Activated CD4-positive, alpha-beta T cell treated with anti-CD3 and anti-CD28 coated beads, Interleukin-2, amount 50 U/mL, for 1 hour (primary cell): ENCODE results near the gene NACC2.

ENCODE experiments used
- DNase-seq: peaks from one replicate; pipeline ENCODE4 v3.0.0-alpha.2; 2020

NACC2 gene, protein sequence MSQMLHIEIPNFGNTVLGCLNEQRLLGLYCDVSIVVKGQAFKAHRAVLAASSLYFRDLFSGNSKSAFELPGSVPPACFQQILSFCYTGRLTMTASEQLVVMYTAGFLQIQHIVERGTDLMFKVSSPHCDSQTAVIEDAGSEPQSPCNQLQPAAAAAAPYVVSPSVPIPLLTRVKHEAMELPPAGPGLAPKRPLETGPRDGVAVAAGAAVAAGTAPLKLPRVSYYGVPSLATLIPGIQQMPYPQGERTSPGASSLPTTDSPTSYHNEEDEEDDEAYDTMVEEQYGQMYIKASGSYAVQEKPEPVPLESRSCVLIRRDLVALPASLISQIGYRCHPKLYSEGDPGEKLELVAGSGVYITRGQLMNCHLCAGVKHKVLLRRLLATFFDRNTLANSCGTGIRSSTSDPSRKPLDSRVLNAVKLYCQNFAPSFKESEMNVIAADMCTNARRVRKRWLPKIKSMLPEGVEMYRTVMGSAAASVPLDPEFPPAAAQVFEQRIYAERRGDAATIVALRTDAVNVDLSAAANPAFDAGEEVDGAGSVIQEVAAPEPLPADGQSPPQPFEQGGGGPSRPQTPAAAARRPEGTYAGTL

DNA sequence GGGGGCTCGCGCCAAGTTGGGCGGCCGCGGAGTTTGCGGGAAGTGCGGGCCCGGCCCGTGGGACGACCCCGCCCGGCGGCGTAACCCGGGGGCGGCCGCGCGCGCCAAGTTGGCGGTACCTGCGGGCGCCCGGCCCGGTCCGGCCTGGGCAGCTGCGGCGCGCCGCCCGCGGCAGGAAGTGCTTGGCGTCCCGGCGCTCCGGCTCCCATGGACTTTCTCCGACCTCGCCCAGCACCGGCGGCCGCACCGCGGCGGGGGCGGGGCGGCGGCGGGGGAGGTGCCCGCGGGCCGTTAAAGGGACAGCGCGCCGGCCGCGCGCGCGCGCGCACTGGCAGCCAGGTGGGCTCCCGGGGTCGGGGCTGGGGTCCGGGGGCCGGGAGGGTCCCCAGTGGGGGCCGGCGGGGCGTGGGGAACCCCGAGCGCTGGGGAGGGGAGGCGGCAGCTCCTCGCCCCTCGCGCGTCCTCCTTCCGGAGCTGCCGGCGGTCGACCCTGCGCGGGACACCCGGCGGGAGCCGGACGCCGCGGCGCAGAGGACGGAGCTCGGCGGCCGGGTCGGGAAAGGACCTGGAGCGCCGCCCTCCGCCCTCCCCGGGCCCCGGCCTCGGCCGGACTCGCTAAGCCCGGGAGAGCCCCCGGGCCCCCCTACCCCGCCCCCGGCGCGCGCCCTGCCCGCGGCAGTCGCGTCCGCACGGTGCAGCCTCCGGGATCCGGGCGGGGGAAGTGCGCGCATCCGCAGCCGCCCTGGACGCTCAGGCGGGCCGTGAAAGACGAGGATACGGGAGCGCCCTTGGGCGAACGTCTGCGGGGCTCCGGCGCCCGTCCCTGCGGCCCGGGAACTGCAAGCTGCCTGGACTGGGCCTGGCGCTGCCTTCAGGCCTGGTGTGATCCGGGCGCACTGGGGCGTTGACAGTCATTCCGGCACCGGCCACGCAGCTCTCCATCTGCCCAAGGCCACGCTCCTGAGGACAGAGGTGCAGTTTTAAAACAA is at the start of gene NACC2:
Gene NACC2 (minus strand): TSS at position 220 of the 989 bp plus-strand sequence. CDS start 44,768 bp downstream, outside the sequence.
- DNase-seq = no peak

DNA sequence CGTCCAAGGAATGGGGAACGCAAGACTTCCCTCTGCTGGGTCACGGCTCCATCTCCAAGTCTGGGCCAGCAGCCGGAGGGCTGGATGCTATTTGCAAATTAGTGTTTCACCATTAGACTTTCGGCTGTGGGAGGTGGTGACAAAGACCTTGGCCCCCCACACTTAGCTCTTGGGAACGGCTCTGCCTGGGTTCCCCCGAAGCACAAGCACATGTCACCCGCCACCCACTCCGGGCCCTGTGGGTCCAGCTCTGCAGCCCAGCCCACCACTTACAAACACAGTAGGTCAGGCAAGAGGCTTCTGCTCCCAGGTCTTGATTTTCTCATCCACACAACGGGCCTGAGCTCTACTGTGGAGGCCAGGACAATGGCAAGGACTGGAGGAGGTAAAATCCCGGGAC is 49.4 kb upstream of the NACC2 start:
- DNase-seq = no peak

DNA sequence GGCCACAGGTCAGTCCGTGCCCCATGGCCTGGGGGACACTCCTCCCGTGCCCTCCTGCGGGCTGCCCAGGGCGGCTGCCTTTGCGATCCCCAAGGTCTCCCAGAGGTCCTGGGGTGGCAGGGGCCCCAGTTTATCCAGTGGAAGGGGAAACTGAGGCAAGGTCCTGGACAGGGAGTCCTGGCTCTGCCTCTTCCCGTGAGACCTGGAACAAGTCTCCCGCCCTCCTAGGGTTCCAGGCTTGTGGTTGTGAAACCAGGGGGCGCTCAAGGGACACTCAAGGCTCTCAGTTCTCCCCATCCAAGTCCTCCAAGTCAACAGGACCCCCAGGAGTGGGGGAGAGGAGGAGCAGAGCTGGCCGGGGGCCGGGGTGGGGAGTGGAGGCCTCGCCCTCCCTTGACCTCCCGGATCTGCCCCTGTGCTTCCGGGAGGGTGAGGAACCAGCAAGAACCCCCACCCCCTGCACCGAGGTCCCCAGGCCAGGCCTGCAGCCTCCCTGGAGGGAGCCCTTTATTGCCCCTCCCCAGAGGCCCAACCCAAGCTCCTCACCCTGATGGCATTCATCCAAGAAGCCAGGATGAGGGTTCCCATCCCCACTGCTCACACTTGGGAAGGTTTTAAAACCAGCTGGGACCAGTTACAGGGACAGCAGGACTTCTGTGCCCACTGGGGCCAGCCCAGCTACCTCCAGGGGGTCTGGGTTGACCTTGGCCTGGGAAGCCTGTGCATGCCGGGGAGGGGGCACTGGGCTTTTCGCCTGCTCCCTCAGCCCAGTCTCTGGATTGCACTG is 48.3 kb upstream of the NACC2 start:
- DNase-seq = no peak

DNA sequence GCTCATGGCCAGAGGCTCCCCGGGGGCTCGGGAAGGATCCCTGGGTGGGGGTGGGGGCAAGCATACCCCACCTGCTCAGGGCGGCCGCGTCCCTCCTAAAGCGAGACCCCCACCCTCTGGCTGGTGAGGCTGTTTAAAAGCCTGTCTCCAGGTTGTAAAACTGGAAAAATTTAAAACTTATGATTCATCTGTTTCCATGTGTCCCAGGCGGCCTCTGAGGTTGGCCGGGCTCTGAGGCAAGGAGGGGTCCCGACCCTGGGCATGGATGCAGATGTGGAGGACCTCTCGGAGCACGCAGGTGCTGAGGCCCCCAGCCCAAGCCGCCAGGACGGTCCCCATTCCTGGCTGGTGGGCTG is 47.7 kb upstream of the NACC2 start:
- no peak for DNase-seq

DNA sequence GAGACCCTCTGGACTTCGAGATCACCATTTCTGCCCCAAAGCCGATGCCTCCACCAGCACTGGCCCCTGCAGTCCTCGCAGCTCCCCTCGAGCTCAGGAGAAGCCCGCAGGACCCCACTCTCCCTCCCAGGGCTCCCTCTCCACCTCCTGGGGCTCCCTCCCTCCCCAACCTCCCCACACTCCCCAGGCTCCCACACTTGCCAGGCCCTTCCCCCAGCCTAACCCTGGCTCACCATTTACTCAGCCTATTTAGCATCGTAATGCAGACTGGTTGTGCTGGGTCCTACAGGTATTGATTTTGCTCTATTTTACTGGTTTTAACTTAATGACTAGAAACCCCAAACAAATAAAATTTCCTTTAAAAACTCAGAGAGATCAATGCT is 47.3 kb upstream of the NACC2 start:
- no peak for DNase-seq

DNA sequence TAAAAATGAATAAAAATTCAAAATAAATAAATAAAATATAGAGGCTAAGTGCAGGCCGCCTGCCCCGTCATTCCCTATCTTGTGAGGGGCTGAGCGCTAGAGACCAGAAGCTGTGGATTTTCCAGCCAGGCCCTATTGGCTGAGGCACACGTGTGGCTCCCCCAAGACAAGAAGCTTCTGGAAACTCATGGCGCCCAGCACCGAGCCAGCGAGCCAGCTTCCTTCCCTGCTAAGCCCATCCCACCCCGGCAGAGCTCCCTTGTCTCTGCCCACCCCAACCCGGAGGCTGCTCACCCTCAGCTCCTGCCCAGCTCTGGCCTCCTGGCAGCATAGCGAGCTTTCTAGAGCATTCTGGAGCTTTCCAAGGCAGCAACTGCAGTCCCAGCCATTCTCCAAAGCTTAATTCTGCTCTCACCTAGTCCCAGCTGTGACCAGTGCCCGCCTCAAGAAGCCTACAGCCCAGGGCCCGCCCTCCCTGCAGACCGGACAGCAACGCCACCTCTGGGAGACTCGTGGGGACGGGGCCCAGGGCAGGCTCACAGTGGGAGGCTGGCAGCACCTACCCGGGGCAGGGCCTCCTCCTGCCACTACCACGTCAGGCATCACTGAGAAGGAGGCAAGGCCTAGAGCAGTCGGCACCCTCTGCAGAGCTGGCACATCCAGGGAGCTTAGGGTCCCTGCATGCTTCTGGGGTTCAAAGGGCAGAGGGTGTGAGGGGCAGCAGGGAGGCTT is 46.8 kb upstream of the NACC2 start:
- DNase-seq = no peak

DNA sequence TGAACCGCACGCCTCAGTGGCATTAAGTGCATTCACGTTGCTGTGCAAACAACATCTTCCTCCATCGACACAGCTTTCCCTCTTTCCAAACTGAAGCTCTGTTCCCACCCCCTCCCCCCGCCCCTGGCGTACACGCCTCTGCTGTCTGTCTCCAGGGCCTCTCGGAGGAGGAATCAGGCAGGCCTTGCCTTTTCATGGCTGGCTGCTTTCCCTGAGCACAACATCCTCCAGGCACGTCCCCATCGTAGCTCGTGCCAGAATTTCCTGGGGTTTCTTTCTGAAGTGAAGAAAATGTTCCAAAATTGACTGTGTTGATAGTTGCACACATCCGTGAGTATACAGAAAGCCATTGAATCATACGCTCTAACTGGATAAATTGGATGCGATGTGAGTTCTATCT is 45.9 kb upstream of the NACC2 start:
- no peak for DNase-seq

DNA sequence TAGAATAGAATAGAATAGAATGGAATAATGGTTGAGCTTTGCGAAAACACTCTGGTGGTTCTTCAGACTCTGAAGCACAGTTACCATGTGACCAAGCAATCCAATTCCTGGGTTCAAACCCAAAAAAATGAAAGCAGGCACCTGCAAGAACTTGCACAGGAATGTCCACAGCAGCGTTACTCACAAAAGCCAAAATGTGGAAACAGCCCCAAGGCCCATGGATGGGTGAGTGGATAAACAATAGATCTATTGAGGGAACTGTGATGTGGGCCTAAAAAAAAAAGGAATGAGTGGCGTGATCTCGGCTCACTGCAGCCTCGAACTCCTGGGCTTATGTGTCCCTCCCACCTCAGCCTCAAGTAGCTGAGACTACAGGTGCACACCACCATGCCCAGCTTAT is 45.0 kb upstream of the NACC2 start:
- no peak for DNase-seq

DNA sequence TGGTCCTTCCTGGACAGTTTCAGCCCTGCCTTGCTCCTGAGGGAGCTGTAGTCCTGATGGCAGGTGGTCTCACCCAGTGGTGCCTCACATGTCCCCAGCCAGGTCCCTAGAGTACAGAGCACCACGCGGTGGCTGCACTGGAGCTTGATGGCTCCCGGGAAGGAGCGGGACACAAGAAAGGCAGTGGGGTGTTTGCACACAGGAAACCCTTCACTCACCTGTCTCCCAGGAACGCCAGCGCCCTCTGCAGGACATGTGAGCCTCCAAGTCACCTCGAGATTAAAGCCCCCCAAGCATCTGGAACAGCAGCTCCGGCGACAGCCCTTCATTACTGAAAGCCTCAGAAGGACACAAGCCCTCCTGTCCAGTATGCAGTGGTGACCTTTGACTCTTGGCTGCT is 43.5 kb upstream of the NACC2 start:
- peak; percentile 35 for DNase-seq

DNA sequence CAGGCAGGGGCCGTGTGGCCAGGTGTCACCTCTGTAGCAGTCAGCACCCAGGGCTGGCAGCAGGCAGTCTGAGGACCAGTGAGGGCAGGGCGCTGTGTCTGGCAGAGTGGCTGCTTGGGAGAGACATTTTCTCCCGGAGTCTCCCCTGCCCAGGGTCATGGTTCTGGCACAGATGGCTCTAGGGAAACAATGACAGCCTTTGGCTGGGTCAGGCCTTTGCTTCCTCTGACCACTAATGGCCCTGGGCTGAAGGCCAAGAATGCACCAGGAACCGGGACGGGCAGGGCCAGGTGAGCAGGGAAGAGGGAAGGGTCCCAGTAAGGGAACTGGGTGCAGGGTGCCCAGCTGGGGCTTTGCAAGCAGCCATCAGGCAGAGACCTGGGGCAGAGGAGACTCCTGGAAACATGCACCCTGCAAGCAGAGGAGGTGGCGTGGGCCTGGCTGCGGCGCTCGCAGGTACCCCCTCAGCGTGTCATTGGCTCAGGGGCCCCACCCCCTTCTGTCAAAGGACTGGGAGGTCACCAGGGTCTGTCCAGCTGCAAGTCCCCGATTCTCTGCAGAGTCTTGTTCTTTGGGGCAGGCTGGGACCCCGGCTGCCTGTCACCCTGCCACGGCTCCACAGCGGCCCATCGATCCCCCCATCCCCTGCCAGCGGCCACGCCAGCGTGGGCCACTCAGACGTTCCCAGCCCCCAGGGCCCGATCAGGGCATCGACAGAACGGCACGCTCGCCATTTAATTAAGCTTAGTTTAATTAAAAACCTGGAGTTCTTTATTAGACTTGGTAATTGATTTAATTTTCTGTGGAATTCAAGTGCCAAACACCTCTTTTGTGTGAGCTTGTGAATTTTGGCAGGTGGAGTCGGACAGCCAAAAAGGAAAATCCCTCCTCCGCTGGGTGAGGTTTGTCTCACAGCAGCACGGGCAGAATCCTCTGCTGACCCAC is 42.5 kb upstream of the NACC2 start:
- DNase-seq = no peak

DNA sequence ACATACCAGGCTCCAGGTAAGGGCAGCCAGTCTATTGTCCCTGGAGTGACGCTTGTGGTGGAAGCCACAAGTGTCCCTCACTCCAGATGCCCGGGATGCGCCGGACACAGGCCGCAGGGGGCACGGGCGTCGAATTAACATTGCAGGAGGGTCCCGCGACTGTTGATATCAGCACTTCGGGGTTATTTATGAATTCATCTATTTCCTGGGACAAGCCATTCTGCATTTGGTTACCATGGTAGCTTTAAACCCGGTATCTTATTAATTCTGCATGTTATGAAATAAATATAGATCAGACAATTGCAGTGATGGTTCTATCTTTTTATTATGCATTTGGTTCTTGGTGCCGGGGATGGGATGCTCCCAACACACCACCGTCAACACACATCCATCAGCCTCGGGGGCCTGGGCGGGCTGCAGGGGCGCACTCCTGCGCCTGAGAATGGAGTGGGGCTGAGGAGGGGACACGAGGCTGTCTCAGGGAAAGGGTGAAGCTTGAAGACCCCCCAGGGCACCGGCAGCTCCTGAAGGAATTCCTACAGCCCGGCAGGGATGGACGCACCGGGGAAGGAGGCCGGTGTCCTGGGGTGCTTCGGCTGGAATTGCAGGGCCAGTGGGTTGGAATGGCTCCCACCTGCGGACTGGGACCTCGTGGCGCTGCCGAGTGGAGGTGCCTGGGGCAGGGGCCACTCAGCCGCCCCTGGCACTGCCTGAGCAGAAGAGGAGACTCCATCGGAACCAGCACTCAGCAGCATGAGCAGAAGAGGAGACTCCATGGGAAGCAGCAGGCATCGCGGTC is 41.2 kb upstream of the NACC2 start:
- DNase-seq = no peak

DNA sequence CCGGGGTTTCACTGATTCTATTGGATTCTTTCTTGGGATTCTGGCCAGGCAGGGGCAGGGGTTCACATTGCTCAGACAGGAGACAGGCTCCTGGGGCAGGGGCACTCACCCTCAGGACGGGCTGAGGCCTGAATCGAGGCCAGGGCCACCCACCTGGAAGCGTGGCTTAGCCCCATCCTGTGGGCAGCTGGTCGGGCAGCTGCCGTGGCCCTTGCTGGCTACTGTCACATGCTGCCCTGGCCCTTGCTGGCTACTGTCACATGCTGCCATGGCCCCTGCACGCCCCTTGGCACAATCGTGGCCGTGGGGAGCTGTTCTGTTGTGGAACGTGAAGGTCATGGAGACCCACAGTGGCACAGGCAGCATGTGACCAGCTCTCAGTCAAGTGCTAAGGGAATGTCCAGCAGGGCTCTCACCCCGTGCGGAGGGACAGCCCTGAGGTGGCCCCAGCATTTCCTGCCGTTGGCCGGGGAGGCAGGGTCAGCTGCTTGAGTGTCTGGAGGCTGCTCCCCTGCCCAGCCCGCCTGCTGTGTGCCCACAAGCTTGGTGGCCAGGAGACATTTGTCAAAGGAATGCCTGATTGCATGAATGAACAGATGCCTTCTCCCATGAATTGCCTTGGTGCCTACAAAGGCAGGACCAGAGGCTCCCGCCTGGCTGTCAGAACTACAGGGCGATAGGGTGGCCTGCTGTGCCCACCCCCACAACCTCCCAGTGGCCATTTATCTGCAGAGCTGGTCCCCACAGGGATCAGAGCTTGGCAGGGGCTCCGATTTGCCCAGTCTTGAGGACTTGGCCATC is 40.4 kb upstream of the NACC2 start:
- DNase-seq = no peak

DNA sequence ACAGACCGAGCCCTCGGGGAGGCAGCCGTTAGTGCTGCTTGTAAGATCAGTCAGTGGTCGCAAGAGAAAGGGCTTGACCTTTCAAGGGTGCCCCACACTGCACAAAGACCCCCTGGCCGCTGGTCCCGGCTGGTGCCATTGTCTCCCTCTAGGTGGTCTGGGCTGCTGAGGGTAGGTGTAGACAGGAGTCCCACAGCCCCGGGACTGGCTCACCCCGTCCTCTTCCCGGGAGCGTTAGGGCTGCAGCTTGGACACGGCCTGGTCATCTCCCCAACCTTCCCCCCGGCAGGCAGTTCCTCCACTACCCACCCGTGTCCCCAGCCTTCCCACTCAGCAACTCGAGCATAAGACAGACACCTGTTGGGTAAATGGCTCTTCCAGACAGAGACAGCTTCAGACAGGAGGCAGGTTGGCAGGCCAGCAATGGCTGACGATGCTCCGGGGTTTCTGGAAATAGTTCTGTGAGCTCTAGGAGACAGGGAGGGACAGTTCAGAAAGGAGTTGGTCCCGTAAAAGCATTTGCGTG is 38.9 kb upstream of the NACC2 start:
- no peak for DNase-seq

DNA sequence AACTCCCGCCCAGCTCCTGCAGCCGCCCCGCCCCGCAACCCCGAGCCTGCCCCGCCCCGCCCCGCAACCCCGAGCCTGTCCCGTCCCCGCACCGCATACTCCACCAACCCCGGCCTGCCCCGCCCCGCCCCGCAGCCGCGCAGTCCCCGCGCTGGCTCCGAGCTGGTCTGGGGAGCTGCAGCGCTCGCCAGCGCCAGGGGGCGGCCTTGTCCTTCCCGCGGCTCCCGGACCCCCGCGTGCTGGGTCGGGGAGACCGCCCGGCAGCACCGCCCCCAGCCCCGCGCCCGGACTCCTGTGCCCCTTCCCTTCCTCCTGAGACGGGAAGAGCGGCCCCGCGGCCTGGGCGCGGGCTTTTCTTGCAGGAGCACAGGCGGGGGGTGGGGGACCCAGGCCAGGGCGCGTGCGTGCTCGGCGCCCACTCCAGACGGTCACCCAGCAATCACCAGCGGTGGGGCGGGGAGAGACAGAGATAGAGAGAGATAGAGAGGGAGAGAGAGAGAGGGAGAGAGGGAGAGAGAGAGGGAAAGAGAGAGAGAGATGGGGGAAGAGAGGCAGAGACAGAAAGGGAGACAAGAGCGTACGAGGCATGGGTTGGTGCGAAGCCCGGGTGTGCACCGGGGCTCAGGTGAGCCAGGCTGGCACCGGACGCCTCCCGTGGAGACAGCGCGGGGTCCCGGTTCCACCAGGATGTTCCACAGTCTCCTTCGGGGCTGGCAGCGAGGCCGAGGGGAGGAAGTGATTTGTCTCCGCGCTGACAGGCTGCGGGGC is 38.3 kb upstream of the NACC2 start:
- DNase-seq = peak; percentile 18

DNA sequence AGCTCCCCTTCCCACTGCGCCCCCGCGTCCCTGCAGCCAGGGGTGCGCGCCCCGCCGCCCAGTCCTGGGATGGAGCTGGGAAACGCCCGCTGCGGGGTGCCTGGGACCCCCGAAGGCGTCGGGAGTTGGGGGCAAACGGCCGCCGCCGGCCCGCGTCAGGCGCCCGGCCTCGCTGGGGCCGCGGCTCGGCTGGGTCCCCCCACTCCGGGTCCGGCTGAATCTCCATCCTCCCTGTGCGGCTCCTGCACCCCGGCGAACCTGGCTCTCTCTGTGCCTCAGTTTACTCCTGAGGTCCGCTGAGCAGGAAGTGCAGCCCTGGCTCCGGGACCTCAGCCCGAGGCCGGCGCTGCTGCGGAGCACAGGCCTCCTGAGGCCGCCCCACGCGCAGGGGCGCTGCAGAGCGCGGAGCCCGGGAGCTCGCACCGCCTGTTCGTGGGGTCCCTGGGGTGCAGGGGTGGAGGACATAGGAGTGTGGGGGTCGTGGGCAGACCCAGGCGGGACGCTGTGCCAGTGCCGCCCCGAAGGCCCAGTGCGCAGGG is 37.5 kb upstream of the NACC2 start:
- DNase-seq = no peak

DNA sequence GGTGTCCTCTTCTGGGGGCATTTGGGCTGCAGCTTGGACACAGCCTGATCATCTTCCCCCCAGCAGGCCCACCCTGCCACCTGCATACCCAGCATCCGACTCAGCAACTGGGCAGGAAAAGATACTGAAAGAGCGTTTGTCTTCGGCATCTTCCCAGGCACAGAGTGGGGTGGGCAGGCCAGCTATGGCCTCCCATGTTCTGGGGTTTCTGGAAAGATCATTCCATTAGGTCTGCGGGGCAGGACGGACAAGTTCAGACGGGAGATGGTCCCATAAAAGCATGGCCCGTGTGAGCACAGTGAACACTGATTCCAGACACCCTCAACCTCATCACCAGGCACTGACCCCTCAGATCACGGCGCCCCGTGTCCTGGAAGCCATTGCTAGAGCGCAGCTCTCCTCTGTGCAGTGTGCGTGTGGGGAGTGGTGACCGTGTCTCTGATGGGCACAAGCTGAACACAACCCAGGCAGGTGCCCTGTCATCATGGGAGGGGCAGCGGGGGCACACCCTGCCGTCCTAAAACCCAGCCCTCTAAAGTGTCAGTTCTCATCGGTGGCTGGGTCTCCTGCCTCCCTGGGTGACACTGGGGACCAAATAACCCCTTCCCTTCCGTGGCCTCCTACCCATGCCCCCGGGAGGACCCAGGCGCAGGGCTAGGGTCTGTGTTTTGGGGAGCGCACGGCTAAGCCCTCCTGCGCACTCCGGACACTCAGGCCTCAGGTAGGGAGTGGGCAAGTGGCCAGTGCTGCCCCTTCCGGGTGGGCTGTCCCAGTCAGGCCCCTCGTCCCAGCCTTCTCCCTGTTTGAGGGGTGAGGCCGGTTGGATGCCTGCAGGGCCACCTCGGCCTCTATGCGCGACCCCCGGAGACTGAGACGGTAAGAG is 36.8 kb upstream of the NACC2 start:
- DNase-seq = no peak

DNA sequence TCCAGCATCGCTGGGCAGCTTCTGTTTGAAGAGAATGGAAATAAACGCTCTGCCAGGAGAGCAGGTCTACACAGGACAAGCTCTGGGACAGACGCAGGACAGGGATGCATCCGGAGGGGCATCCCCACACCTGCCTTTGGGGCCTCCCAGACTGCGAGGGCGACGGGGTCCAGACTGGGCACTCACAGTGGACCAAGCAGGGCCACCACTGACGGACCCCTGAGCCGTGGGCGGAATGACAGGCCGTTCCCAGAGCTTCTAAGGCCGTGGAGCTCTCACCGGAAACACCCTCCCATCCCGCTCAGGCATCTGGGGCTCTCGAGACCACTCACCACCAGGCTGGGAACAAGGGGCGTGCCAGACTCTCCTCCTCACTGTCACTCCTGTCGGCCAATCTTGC is 34.1 kb upstream of the NACC2 start:
- no peak for DNase-seq
